ENCODE measurements around the gene GRK5.

Gene GRK5

GRCh38 chr10:119417852-119418251 is 210.5 kb downstream of the GRK5 start:
- no peak overlapping the region for H3K4me2 ChIP-seq (ENCODE audit: low read length)
- no peaks in the 10 kb centered on the region for H3K36me3 ChIP-seq (ENCODE audit: control insufficient read depth, insufficient read depth, low read length)
- H2AFZ ChIP-seq: no peak overlapping the region
- H3K4me3 ChIP-seq (ENCODE audit: low read depth, low read length): no peak overlapping the region
- peaks cover 54% of the 10 kb centered on the region for H3K79me2 ChIP-seq
- no peak for TF ChIP-seq CTCF (IDR thresholded peaks at IDR 0.05)
- no peaks in the 10 kb centered on the region for H3K9me3 ChIP-seq (ENCODE audit: control insufficient read depth, low read length)
- no peaks in the 10 kb centered on the region for H3K27me3 ChIP-seq (ENCODE audit: control insufficient read depth, insufficient read depth, low read length)
- H3K27ac ChIP-seq: no peak overlapping the region
- no peaks in the 10 kb centered on the region for H3K4me1 ChIP-seq
- no peak overlapping the region for H3K9ac ChIP-seq

GRCh38 chr10:119418362-119418761 is 211.0 kb downstream of the GRK5 start:
- Histone ChIP-seq H3K9me3 (ENCODE audit: control insufficient read depth, low read length) (no peaks in the 10 kb centered on the region), H3K27me3 (ENCODE audit: control insufficient read depth, insufficient read depth, low read length) (no peaks in the 10 kb centered on the region), H3K79me2 (peaks cover 52% of the 10 kb centered on the region), H3K4me3 (ENCODE audit: low read depth, low read length) (no peak overlapping the region), H3K4me2 (ENCODE audit: low read length) (no peak overlapping the region), H3K4me1 (no peaks in the 10 kb centered on the region), H3K36me3 (ENCODE audit: control insufficient read depth, insufficient read depth, low read length) (no peaks in the 10 kb centered on the region), H3K27ac (no peak overlapping the region), H3K9ac (no peak overlapping the region), H2AFZ (no peak overlapping the region)
- TF ChIP-seq CTCF (IDR thresholded peaks at IDR 0.05): no peak

DNA sequence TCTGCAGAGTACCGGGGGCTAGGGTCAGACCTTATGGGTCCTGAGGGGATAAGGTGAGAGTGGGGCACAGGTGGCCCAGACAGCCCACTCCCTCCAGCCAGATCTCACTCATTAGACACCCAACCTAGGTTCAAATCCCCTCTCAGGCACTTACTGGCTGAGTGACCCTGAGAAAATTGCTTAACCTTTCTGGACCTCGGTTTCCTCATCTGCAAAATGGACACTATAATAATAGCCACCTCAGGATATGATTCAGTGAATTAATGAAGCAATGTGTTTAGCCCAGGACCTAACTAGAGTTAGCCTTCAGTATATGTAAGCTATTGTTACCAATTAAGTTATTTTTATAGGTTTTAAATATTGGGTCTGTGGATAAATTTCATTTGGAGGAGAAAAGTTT is 212.6 kb downstream of the GRK5 start:
- H3K4me1 ChIP-seq: no peaks in the 10 kb centered on the region
- H3K36me3 ChIP-seq (ENCODE audit: control insufficient read depth, insufficient read depth, low read length): no peaks in the 10 kb centered on the region
- no peaks in the 10 kb centered on the region for H3K9me3 ChIP-seq (ENCODE audit: control insufficient read depth, low read length)
- H2AFZ ChIP-seq: no peak overlapping the region
- H3K4me3 ChIP-seq (ENCODE audit: low read depth, low read length): no peak overlapping the region
- H3K9ac ChIP-seq: no peak overlapping the region
- H3K27me3 ChIP-seq (ENCODE audit: control insufficient read depth, insufficient read depth, low read length): no peaks in the 10 kb centered on the region
- H3K27ac ChIP-seq: no peak overlapping the region
- H3K79me2 ChIP-seq: peaks cover 39% of the 10 kb centered on the region
- no peak overlapping the region for H3K4me2 ChIP-seq (ENCODE audit: low read length)
- TF ChIP-seq CTCF (IDR thresholded peaks at IDR 0.05): no peak

DNA sequence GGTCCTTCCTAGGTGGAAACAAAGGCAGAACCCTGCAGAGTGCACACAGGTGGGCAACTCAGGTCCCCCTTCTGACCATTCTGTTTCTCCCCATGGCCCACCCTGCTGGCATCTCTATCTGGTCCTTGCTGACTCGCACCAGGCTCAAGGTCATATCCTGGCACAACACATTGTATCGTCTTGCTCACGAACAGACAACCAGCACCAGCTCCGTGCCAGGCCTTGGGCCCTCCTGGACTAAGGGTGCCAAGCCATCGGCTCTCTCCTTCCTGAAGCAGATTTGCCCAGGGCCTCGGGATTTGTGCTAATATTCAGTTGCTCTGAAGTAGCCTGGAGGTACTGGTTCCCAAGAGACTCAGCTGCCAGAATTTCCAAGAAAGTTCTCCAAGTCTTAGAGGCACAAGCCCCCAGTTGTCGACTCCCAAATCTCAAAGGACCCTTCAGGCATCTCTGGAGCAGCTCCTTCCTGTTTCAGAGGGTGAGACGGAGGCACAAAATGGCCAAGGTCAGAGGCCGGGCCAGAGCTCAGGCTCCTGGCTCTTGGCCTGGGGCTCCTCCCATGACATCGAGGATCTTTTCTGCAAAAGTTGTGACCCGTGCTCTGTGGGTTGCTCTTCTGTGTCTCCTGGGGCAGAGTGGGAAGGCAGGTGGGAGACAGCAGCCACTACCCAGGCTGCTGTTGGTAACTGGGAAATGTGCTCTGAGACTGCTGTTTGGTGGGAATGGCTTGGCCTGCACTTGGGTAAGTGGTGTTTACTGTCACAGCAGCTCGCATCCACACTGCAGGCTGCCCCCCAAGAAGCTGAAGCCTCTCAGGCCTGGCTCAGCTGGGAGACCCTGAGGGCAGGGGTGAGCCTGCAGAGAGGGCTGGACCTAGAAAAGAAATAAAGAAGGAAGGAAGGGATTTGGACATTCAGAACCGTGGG is 213.8 kb downstream of the GRK5 start:
- H3K9ac ChIP-seq: no peak overlapping the region
- no peaks in the 10 kb centered on the region for H3K36me3 ChIP-seq (ENCODE audit: control insufficient read depth, insufficient read depth, low read length)
- no peaks in the 10 kb centered on the region for H3K27me3 ChIP-seq (ENCODE audit: control insufficient read depth, insufficient read depth, low read length)
- H3K9me3 ChIP-seq (ENCODE audit: control insufficient read depth, low read length): no peaks in the 10 kb centered on the region
- no peaks in the 10 kb centered on the region for H3K4me1 ChIP-seq
- TF ChIP-seq CTCF (IDR thresholded peaks at IDR 0.05): no peak
- no peak overlapping the region for H3K27ac ChIP-seq
- no peak overlapping the region for H2AFZ ChIP-seq
- no peak overlapping the region for H3K4me2 ChIP-seq (ENCODE audit: low read length)
- no peak overlapping the region for H3K4me3 ChIP-seq (ENCODE audit: low read depth, low read length)
- peaks cover 27% of the 10 kb centered on the region for H3K79me2 ChIP-seq
